ENCODE data around the gene MAMDC4.

GRCh38 chr9:136901516-136902258 lies 49.5 kb downstream of the MAMDC4 start:
- TF ChIP-seq CTCF (IDR thresholded peaks at IDR 0.05 in 2 of 3, conservative IDR thresholded peaks at IDR 0.05 in 1 of 3; ENCODE audit: borderline replicate concordance in 1 of 3, insufficient read depth in 1 of 3, low read depth in 2 of 3, low read length in 2 of 3), result no peak
- TF ChIP-seq SIN3A (IDR thresholded peaks at IDR 0.05; ENCODE audit: low read depth), result no peak
- TF ChIP-seq POLR2AphosphoS5 (IDR thresholded peaks at IDR 0.05; ENCODE audit: low read depth, low read length), result no peak
- TF ChIP-seq ZNF274 (IDR thresholded peaks at IDR 0.05; ENCODE audit: low read depth, low read length), result no peak
- TF ChIP-seq EGR1 (IDR thresholded peaks at IDR 0.05; ENCODE audit: low read depth), result no peak
- TF ChIP-seq EZH2phosphoT487 (IDR thresholded peaks at IDR 0.05; ENCODE audit: borderline replicate concordance), result no peak
- TF ChIP-seq JUND (IDR thresholded peaks at IDR 0.05), result no peak
- TF ChIP-seq RAD21 (IDR thresholded peaks at IDR 0.05; ENCODE audit: low read depth), result no peak
- TF ChIP-seq MAX (IDR thresholded peaks at IDR 0.05), result no peak
